Breast epithelium (tissue), 3 donors: ENCODE measurements around the gene SHISA4.
"Not testable (repeated sequence)": the region's sequence is repeated elsewhere in the genome, so short reads cannot be mapped to it uniquely, and the experiment has no call there.

Experiments used
- CTCF ChIP-seq, 3 donors: fragments of 450-650 bp; IDR thresholded peaks; one replicate each; pipeline ENCODE4 v1.5.1; 2016 to 2017; ENCODE audit warnings: antibody characterized with exemption in 3 of 3, mild to moderate bottlenecking in 3 of 3, moderate library complexity in 3 of 3
- POLR2A ChIP-seq: fragments of 450-650 bp; IDR thresholded peaks from one replicate; pipeline ENCODE4 v1.6.1; 2016; ENCODE audit warnings: antibody characterized with exemption, mild to moderate bottlenecking, moderate library complexity
- POLR2AphosphoS5 ChIP-seq, 3 donors: sonication (generic); formaldehyde crosslinking; IDR thresholded peaks; one replicate each; pipeline ENCODE4 v1.6.1; 2017; ENCODE audit warnings: antibody characterized with exemption in 3 of 3

GRCh38 chr1:201839089-201839488, 49.6 kb upstream of the SHISA4 start:
- TF ChIP-seq CTCF (IDR thresholded peaks at IDR 0.05); POLR2A; POLR2AphosphoS5 (IDR thresholded peaks at IDR 0.05): not testable (repeated sequence)
